ENCODE data around the gene EXOC3L2. TPM values are rescaled to one million over a fixed set of nuclear protein-coding genes. Genes with fewer than 3 reads are reported as not detected.

EXOC3L2 gene
- total and polyA plus RNA-seq, 2 donors (not counting 3 experiments of a cell fraction or from before 2014, with no cell fraction given) = 0.66 to 1.8 TPM

- Histone ChIP-seq H2AFZ (ENCODE audit: low read depth, low read length) (no peak overlapping the region), H3K4me1 (ENCODE audit: control insufficient read depth, extremely low read depth, insufficient read depth, low read length) (no peaks in the 10 kb centered on the region), H3K27me3 (ENCODE audit: control insufficient read depth in 2 of 2, insufficient read depth in 2 of 2, low read length in 2 of 2) (no peaks in the 10 kb centered on the region), H3K9ac (replicated peaks; ENCODE audit: extremely low read depth, insufficient read depth, low read length) (no peak overlapping the region), H3K4me3 (replicated peaks in 1 of 3; ENCODE audit: insufficient read depth in 1 of 3, low read depth in 1 of 3, low read length in 3 of 3) (no peak overlapping the region), H3K9me3 (replicated peaks; ENCODE audit: control insufficient read depth, insufficient read depth, low read length) (no peaks in the 10 kb centered on the region), H3K4me2 (ENCODE audit: insufficient read depth, low read length) (no peak overlapping the region), H3K27ac (ENCODE audit: insufficient read depth, low read depth, low read length) (no peak overlapping the region), H3K36me3 (ENCODE audit: control insufficient read depth in 2 of 2, extremely low read depth in 1 of 2, insufficient read depth in 2 of 2, low read length in 2 of 2) (peaks cover 0 to 11% of the 10 kb centered on the region in 2 experiments), H3K9me1 (replicated peaks; ENCODE audit: control insufficient read depth, extremely low read depth, insufficient read depth, low read length) (no peaks in the 10 kb centered on the region), H4K20me1 (replicated peaks; ENCODE audit: control insufficient read depth, extremely low read depth, insufficient read depth, low read length) (no peaks in the 10 kb centered on the region), H3K79me2 (ENCODE audit: control insufficient read depth, insufficient read depth, low read length) (no peaks in the 10 kb centered on the region)
- CTCF ChIA-PET = no interaction called here
- BruUV-seq (replicated peaks) = no TSS peak
- no peak for FAIRE-seq
- intact Hi-C loops (cut with micrococcal nuclease) = no loop called here
- dilution Hi-C loops (cut with MboI; ENCODE audit: extremely low pct_ligation_motif_present, low sequenced_read_pairs) = no loop called here
- no peak for DNase-seq (ENCODE audit: low read depth, low spot score)
- POLR2A ChIA-PET = no interaction called here
- TF ChIP-seq FOS (IDR thresholded peaks at IDR 0.05; ENCODE audit: borderline replicate concordance, insufficient read depth, low read length) = no peak
- TF ChIP-seq GATA2 (IDR thresholded peaks at IDR 0.05; ENCODE audit: insufficient read depth, insufficient read length, low read depth, low read length) = no peak
- TF ChIP-seq EZH2 (IDR thresholded peaks at IDR 0.05; ENCODE audit: borderline replicate concordance, low read depth, low read length, severe bottlenecking) = no peak
- TF ChIP-seq POLR2AphosphoS5 (IDR thresholded peaks at IDR 0.05; ENCODE audit: insufficient read depth, low read depth, low read length) = no peak
- TF ChIP-seq CTCF (IDR thresholded peaks at IDR 0.05; ENCODE audit: extremely low read depth in 1 of 2, insufficient read depth in 1 of 2, low read depth in 1 of 2, low read length in 2 of 2) = no peak
- TF ChIP-seq MAX (IDR thresholded peaks at IDR 0.05; ENCODE audit: insufficient read depth, insufficient read length) = no peak
- no peak for TF ChIP-seq MYC (IDR thresholded peaks at IDR 0.05; ENCODE audit: low read depth, low read length)
- no peak for TF ChIP-seq JUN (IDR thresholded peaks at IDR 0.05; ENCODE audit: borderline replicate concordance, insufficient read depth, insufficient read length, low read depth)
- TF ChIP-seq POLR2A (IDR thresholded peaks at IDR 0.05; ENCODE audit: low read depth, low read length) = no peak
These were observed 19.6 kb upstream of the EXOC3L2 start for GRCh38 chr19:45264781-45265317.
